Cardiac muscle cell (in vitro differentiated cells and primary cell): ENCODE results near the gene AATF. TPM values are rescaled to one million over a fixed set of nuclear protein-coding genes. Genes with fewer than 3 reads are reported as not detected.

Experiments used
- DNase-seq, 2 donors: peaks; one replicate each; pipeline versions ENCODE4 v3.0.0 to v3.0.0-alpha.2; 2010 to 2017; ENCODE audit warnings: low read depth in 1 of 2, low spot score in 1 of 2
- H3K27ac ChIP-seq: fragments of 200-600 bp; sonication (generic); 2 replicates; pipeline ENCODE4 v1.5.1; 2016
- H3K27me3 ChIP-seq: fragments of 200-600 bp; sonication (generic); 2 replicates; pipeline ENCODE4 v1.6.0; 2016; ENCODE audit warnings: control low read depth
- H3K36me3 ChIP-seq: fragments of 200-600 bp; sonication (generic); 2 replicates; pipeline ENCODE4 v1.5.1; 2016; ENCODE audit warnings: control low read depth
- H3K4me1 ChIP-seq: fragments of 200-600 bp; sonication (generic); 2 replicates; pipeline ENCODE4 v1.8.1; 2017; ENCODE audit warnings: low read depth, mild to moderate bottlenecking, mixed run types
- H3K4me3 ChIP-seq: fragments of 200-600 bp; sonication (generic); 2 replicates; pipeline ENCODE4 v1.5.1; 2016; ENCODE audit warnings: mild to moderate bottlenecking
- H3K9me3 ChIP-seq: fragments of 200-600 bp; sonication (generic); 2 replicates; pipeline ENCODE4 v1.5.1; 2017; ENCODE audit warnings: low read depth, mild to moderate bottlenecking, control low read depth
- CTCF ChIP-seq: IDR thresholded peaks from 2 replicates; pipeline ENCODE4 v1.5.1; 2012; ENCODE audit warnings: low read depth, mild to moderate bottlenecking, low read length
- polyA plus RNA-seq: library from polyadenylated mRNA; unstranded; fragments of >200 nt; fragmentation: Nextera tagmentation; extraction: Ambion mirVana; gene quantifications from 2 replicates; pipeline ENCODE4 v1.2.1, GENCODE V29; 2016
- total RNA-seq: library from RNA; depleted of rRNA; stranded (reverse); fragments of >200 nt; gene quantifications from 2 replicates; pipeline ENCODE4 v1.2.3, GENCODE V29; 2016

The AATF gene
- total and polyA plus RNA-seq, 2 experiments from 2014 or later, result 43.3 to 50.2 TPM

- peaks cover 10% of the 10 kb centered on the region for H3K4me1 ChIP-seq
- peaks cover 100% of the 10 kb centered on the region for H3K27me3 ChIP-seq
- H3K36me3 ChIP-seq, result no peaks in the 10 kb centered on the region
- TF ChIP-seq CTCF, result no peak
- DNase-seq, result no peak
- H3K27ac ChIP-seq, result no peak overlapping the region
- H3K4me3 ChIP-seq, result no peak overlapping the region
- H3K9me3 ChIP-seq, result no peaks in the 10 kb centered on the region
These were observed 8.2 kb upstream of the AATF start for GRCh38 chr17:36940313-36941264.

GRCh38 chr17:36941265-36942010 is 7.3 kb upstream of the AATF start:
- Histone ChIP-seq H3K4me1 (peaks cover 10% of the 10 kb centered on the region), H3K9me3 (no peaks in the 10 kb centered on the region), H3K36me3 (no peaks in the 10 kb centered on the region), H3K4me3 (peak overlapping the region; percentile 27), H3K27ac (no peak overlapping the region), H3K27me3 (peaks cover 100% of the 10 kb centered on the region)
- DNase-seq, result no peak
- TF ChIP-seq CTCF, result no peak

GRCh38 chr17:36942019-36942599 is 6.6 kb upstream of the AATF start:
- peaks cover 100% of the 10 kb centered on the region for H3K27me3 ChIP-seq
- TF ChIP-seq CTCF, result no peak
- no peaks in the 10 kb centered on the region for H3K9me3 ChIP-seq
- peak overlapping the region; percentile 27 for H3K4me3 ChIP-seq
- peaks cover 9% of the 10 kb centered on the region for H3K4me1 ChIP-seq
- no peaks in the 10 kb centered on the region for H3K36me3 ChIP-seq
- peak; percentile 17 to 49 for DNase-seq
- H3K27ac ChIP-seq, result no peak overlapping the region

- Histone ChIP-seq H3K27ac (no peak overlapping the region), H3K4me3 (peak overlapping the region; percentile 27), H3K4me1 (peaks cover 5% of the 10 kb centered on the region), H3K9me3 (no peaks in the 10 kb centered on the region), H3K36me3 (no peaks in the 10 kb centered on the region), H3K27me3 (peaks cover 100% of the 10 kb centered on the region)
- TF ChIP-seq CTCF, result no peak
- DNase-seq, result no peak
These were observed 6.1 kb upstream of the AATF start for GRCh38 chr17:36942631-36943125.
